OCI-LY1 (cell line): ENCODE results near the gene SGCD.

Experiments
- CTCF ChIP-seq: fragments of 200-600 bp; sonication (generic), shearing (Covaris generic); IDR thresholded peaks from 2 replicates; pipeline ENCODE4 v1.5.1; 2017; ENCODE audit warnings: mild to moderate bottlenecking, antibody characterized with exemption, low read length, moderate library complexity, mixed read lengths
- EZH2 ChIP-seq: fragments of 200-600 bp; sonication (generic), shearing (Covaris generic); IDR thresholded peaks from 2 replicates; pipeline ENCODE4 v1.8.0; 2017; ENCODE audit warnings: borderline replicate concordance, mixed run types, mild to moderate bottlenecking, antibody characterized with exemption, low read length, moderate library complexity, mixed read lengths

- no peak for TF ChIP-seq CTCF
- no peak for TF ChIP-seq EZH2
Measured at GRCh38 chr5:156466871-156467270, 139.9 kb downstream of the SGCD start.
